Activated naive CD8-positive, alpha-beta T cell treated with anti-CD3 and anti-CD28 coated beads, Interleukin-2, amount 10 ng/mL, durations not matched to agents 7 days and 5 days (primary cell): Measurements from ENCODE around the gene RHEB. TPM values are rescaled to one million over a fixed set of nuclear protein-coding genes. Genes with fewer than 3 reads are reported as not detected.

Experiments used
- ATAC-seq: fragments of 150-1000 bp; cut with Tn5 transposase; one replicate; pipeline ENCODE4 v1.10.0; 2021; ENCODE audit warnings: low read depth, moderate library complexity
- POLR2A ChIA-PET: fragments of 350-600 bp; sonication (Branson Sonifier 250); formaldehyde crosslinking; loops from one replicate; lab custom pipeline; 2021; ENCODE audit warnings: antibody characterized with exemption; lab: Charles Lee
- DNase-seq: peaks from one replicate; pipeline ENCODE4 v3.0.0; 2021
- H3K27ac Mint-ChIP-seq: one replicate; pipeline ENCODE4 v1.8.0; 2022; ENCODE audit warnings: mild to moderate bottlenecking, mixed read lengths
- H3K27me3 Mint-ChIP-seq: one replicate; pipeline ENCODE4 v1.8.0; 2022; ENCODE audit warnings: mild to moderate bottlenecking, moderate library complexity, mixed read lengths
- H3K36me3 Mint-ChIP-seq: one replicate; pipeline ENCODE4 v1.8.0; 2021; ENCODE audit warnings: mild to moderate bottlenecking, mixed read lengths
- H3K4me1 Mint-ChIP-seq: one replicate; pipeline ENCODE4 v1.8.0; 2021; ENCODE audit warnings: mixed read lengths
- H3K4me3 Mint-ChIP-seq: one replicate; pipeline ENCODE4 v1.8.0; 2022; ENCODE audit warnings: mild to moderate bottlenecking, moderate library complexity, mixed read lengths
- H3K9me3 Mint-ChIP-seq: one replicate; pipeline ENCODE4 v1.8.0; 2021; ENCODE audit warnings: mixed read lengths
- total RNA-seq, 2 experiments: library from RNA; stranded (reverse); gene quantifications; one replicate each; pipeline ENCODE4 v1.2.3, GENCODE V29; 2021

Gene RHEB
- total RNA-seq, 2 experiments from 2014 or later = 73.0 to 78.9 TPM

DNA sequence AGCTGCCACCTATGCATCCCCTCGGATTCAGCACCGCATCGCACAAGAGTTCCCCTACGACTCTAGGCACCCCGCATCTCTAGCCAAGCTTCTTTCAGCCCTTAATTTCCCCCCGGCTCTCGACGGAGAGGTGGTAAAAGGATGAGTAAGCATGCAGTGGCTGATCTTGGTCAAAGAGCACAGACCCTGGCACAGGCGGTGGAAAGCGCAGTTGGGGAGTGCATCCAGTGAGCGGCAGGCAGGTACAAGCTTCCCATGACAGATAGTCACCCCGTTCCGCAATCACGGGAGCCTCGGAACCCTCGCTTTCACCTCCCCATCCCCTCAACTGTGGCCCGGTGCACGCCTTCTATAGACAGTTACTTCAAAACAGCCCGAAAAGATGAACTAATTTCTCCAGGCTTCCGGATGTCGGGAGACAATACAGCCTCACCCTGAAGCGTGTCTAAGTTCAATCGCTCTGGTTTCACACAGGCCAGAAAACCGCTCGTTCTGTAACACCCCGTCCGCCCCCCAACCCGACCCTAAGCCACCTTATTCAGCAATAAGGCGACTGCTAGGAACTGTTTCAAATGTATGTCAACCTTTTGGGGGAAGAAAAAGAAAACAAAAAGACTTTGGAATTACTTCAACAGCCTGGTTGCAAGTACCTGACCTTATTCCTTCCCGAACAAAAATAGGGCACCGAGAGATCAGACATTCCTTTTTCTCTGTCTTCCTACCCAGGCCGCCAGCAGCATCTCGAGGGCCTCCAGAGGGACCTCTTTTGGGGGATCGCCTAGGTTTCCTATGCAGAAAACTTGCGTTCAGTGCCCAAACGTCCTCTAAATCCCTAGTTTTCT lies 1.4 kb downstream of the RHEB start:
- peak; percentile 8 for ATAC-seq
- Mint-ChIP-seq H3K27ac (peak overlapping the region; percentile 92), H3K4me3 (peak overlapping the region; percentile 98), H3K4me1 (peaks cover 39% of the 10 kb centered on the region), H3K36me3 (peaks cover 16% of the 10 kb centered on the region), H3K27me3 (peaks cover under 1% of the 10 kb centered on the region), H3K9me3 (peaks cover 4% of the 10 kb centered on the region)
- POLR2A ChIA-PET = interaction anchor here (0.9 to 4.2 kb wide), 3 partner anchors 36 to 114 kb away, joined by 3 to 31 read pairs (median 3); no protein-coding TSS in a partner anchor
- peak; percentile 55 for DNase-seq

GRCh38 chr7:151517601-151518104 lies 2.0 kb downstream of the RHEB start:
- no peak for DNase-seq
- H3K4me1 Mint-ChIP-seq = peaks cover 42% of the 10 kb centered on the region
- peak overlapping the region; percentile 92 for H3K27ac Mint-ChIP-seq
- peak overlapping the region; percentile 98 for H3K4me3 Mint-ChIP-seq
- POLR2A ChIA-PET = interaction anchor here (1.4 to 4.2 kb wide), 2 partner anchors 56 to 114 kb away, joined by 3 to 31 read pairs; no protein-coding TSS in a partner anchor
- no peak for ATAC-seq
- H3K36me3 Mint-ChIP-seq = peaks cover 20% of the 10 kb centered on the region
- no peaks in the 10 kb centered on the region for H3K27me3 Mint-ChIP-seq
- H3K9me3 Mint-ChIP-seq = peaks cover 4% of the 10 kb centered on the region

DNA sequence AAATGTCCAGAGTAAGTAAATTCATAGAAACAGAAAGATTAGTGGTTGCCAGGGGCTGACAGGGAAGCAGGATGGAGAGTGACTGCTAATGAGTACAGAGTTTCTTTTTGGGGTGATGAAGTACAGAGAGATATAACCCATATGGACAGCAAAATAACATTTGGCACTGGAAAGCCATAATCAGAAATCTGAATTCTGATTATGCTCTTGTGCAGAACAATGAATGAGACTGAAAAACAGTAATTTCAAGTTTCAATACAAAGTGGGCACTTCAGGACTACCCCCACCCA lies 4.5 kb downstream of the RHEB start:
- H3K27me3 Mint-ChIP-seq = no peaks in the 10 kb centered on the region
- H3K36me3 Mint-ChIP-seq = peaks cover 29% of the 10 kb centered on the region
- no peak for ATAC-seq
- H3K4me3 Mint-ChIP-seq = no peak overlapping the region
- POLR2A ChIA-PET = no interaction called here
- peaks cover 44% of the 10 kb centered on the region for H3K4me1 Mint-ChIP-seq
- DNase-seq = no peak
- no peak overlapping the region for H3K27ac Mint-ChIP-seq
- H3K9me3 Mint-ChIP-seq = peaks cover 4% of the 10 kb centered on the region

GRCh38 chr7:151514461-151515275 lies 5.0 kb downstream of the RHEB start:
- no peak overlapping the region for H3K27ac Mint-ChIP-seq
- DNase-seq = no peak
- no peaks in the 10 kb centered on the region for H3K27me3 Mint-ChIP-seq

GRCh38 chr7:151513133-151513532 lies 6.6 kb downstream of the RHEB start:
- H3K9me3 Mint-ChIP-seq = peaks cover 4% of the 10 kb centered on the region
- DNase-seq = no peak
- H3K4me3 Mint-ChIP-seq = no peak overlapping the region
- H3K4me1 Mint-ChIP-seq = peaks cover 48% of the 10 kb centered on the region
- H3K27me3 Mint-ChIP-seq = no peaks in the 10 kb centered on the region
- peaks cover 29% of the 10 kb centered on the region for H3K36me3 Mint-ChIP-seq
- H3K27ac Mint-ChIP-seq = no peak overlapping the region
- ATAC-seq = no peak
- POLR2A ChIA-PET = no interaction called here

More at GRCh38 chr7:151514461-151515275, 5.0 kb downstream of the RHEB start:
- peaks cover 29% of the 10 kb centered on the region for H3K36me3 Mint-ChIP-seq
- POLR2A ChIA-PET = interaction anchor here (0.7 kb wide), 1 partner anchor 118 kb away, joined by 3 read pairs; no protein-coding TSS in a partner anchor
- no peak for ATAC-seq
- H3K4me3 Mint-ChIP-seq = no peak overlapping the region
- peaks cover 47% of the 10 kb centered on the region for H3K4me1 Mint-ChIP-seq
- peaks cover 4% of the 10 kb centered on the region for H3K9me3 Mint-ChIP-seq

- Mint-ChIP-seq H3K4me3 (no peak overlapping the region), H3K27me3 (no peaks in the 10 kb centered on the region), H3K36me3 (peaks cover 29% of the 10 kb centered on the region), H3K4me1 (peaks cover 45% of the 10 kb centered on the region), H3K9me3 (peaks cover 4% of the 10 kb centered on the region), H3K27ac (no peak overlapping the region)
- POLR2A ChIA-PET = no interaction called here
- ATAC-seq (no peak), DNase-seq (no peak)
Measured at GRCh38 chr7:151512353-151512752, 7.3 kb downstream of the RHEB start.

DNA sequence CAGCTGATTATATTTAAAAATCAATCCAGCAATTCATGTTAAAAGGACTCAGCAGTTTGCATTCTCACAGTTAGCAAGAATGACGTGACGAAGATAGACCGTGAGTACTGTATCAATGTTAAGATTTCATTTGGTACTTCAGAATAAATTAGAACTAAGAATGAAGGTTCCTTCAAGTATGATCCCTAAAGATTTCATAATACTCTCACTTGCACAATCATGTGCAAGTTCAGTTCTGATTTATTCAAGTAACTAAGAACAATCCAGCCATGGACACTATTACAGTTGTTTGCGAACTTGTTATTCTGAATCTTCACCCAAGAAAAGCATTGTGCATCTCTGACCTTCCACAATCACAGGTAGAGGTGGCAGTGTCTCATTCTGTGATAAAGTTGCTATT lies 7.7 kb downstream of the RHEB start:
- POLR2A ChIA-PET = no interaction called here

GRCh38 chr7:151511270-151511669 lies 8.4 kb downstream of the RHEB start:
- ATAC-seq (no peak), DNase-seq (no peak)
- POLR2A ChIA-PET = interaction anchor here (0.6 kb wide), 1 partner anchor 145 kb away, joined by 3 read pairs; no protein-coding TSS in a partner anchor
- Mint-ChIP-seq H3K27me3 (no peaks in the 10 kb centered on the region), H3K9me3 (peaks cover 4% of the 10 kb centered on the region), H3K36me3 (peaks cover 29% of the 10 kb centered on the region), H3K4me1 (peaks cover 42% of the 10 kb centered on the region), H3K27ac (no peak overlapping the region), H3K4me3 (no peak overlapping the region)

More for the DNA sequence above, 7.7 kb downstream of the RHEB start:
- Mint-ChIP-seq H3K4me3 (no peak overlapping the region), H3K27ac (no peak overlapping the region), H3K27me3 (no peaks in the 10 kb centered on the region), H3K36me3 (peaks cover 29% of the 10 kb centered on the region), H3K4me1 (peaks cover 44% of the 10 kb centered on the region), H3K9me3 (peaks cover 4% of the 10 kb centered on the region)
- no peak for ATAC-seq
- no peak for DNase-seq

DNA sequence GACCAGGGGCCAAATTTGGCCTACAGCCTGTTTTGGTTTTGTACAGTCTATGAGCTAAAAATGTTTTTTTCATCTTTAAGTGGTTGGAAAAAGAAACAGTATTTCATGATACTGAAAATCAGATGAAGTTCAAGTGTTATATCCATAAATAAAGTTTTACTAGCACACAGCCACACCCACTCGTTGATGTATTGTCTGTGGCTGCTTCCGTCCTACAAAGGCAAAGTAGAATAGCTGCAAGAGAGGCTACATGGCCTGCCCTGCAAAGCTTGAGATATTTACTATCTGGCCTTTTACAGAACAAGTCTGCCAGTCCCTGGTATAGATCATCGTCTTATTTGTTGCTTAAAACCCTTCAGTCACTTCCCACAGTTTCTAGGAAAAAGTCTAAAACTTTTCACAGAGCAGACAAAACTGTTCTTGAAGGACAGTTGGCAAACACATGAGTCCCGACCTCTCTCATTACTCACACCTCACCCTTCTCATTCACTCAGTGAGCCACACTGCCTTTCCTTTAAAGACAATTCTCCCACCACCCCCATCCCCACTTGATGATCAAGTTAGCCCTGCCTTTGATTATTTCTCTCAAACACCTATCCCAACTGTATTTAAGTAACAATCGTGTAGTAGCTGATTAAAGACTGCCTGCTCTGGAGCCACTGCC lies 9.9 kb downstream of the RHEB start:
- peaks cover 26% of the 10 kb centered on the region for H3K36me3 Mint-ChIP-seq
- peaks cover 34% of the 10 kb centered on the region for H3K4me1 Mint-ChIP-seq
- DNase-seq (no peak), ATAC-seq (no peak)
- H3K27ac Mint-ChIP-seq = no peak overlapping the region
- POLR2A ChIA-PET = no interaction called here
- H3K4me3 Mint-ChIP-seq = no peak overlapping the region
- peaks cover 4% of the 10 kb centered on the region for H3K9me3 Mint-ChIP-seq
- no peaks in the 10 kb centered on the region for H3K27me3 Mint-ChIP-seq

GRCh38 chr7:151508991-151509390 lies 10.7 kb downstream of the RHEB start:
- POLR2A ChIA-PET = interaction anchor here (1.5 kb wide), 1 partner anchor 11 kb away, joined by 3 read pairs; the partner anchor contains the start of gene RHEB
- peaks cover 21% of the 10 kb centered on the region for H3K36me3 Mint-ChIP-seq
- no peak overlapping the region for H3K4me3 Mint-ChIP-seq
- no peaks in the 10 kb centered on the region for H3K9me3 Mint-ChIP-seq
- ATAC-seq (no peak), DNase-seq (no peak)
- no peaks in the 10 kb centered on the region for H3K27me3 Mint-ChIP-seq
- H3K4me1 Mint-ChIP-seq = peaks cover 30% of the 10 kb centered on the region
- no peak overlapping the region for H3K27ac Mint-ChIP-seq

DNA sequence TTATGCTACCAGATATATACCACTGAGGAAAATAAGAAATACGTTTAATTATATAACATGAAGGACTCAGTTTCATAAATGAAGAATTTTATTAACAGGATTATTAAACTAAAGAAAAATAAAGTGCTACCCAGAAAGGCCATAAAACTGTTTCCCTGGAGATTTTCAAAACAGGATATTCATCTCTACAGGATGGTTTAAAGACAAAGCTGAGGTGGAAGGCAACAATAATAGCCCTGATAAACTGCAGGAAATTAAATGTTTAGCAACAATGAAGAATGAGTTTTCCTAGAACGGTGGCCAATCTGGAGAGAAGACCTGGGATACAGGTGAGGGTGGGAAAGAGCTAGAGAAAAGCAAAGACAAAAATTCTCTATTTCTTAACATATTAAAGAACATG lies 11.9 kb downstream of the RHEB start:
- Mint-ChIP-seq H3K4me3 (no peak overlapping the region), H3K4me1 (peaks cover 27% of the 10 kb centered on the region), H3K27me3 (no peaks in the 10 kb centered on the region), H3K9me3 (no peaks in the 10 kb centered on the region), H3K36me3 (peaks cover 13% of the 10 kb centered on the region), H3K27ac (no peak overlapping the region)
- POLR2A ChIA-PET = interaction anchor here (1.5 kb wide), 1 partner anchor 12 kb away, joined by 3 read pairs; the partner anchor contains the start of gene RHEB
- DNase-seq = no peak
- ATAC-seq = no peak

DNA sequence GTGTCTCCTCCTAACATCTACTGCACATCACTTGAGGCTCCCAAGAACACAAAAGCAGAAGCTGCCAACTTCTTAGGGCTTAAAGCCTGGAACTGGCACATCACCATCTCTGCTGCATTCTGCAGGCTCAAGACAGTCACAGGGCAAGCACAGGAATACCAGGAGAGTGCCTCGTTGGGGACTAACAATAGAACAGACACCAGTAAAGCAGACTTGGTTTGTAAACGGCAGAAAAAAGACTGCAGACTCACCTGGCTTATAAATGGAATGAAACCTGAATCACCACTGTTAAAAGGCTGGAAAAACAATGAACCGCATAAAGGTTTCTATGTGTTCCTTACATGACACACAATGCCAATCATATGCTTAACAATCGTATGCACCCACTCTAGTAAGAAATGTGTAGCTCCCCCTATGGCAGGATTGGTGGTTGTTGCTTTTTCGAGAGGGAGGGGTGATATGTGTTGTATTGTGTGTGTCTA lies 12.8 kb downstream of the RHEB start:
- peaks cover 9% of the 10 kb centered on the region for H3K36me3 Mint-ChIP-seq
- no peak overlapping the region for H3K27ac Mint-ChIP-seq
- H3K27me3 Mint-ChIP-seq = no peaks in the 10 kb centered on the region
- DNase-seq (no peak), ATAC-seq (no peak)
- no peaks in the 10 kb centered on the region for H3K9me3 Mint-ChIP-seq
- H3K4me3 Mint-ChIP-seq = no peak overlapping the region
- POLR2A ChIA-PET = no interaction called here
- peaks cover 22% of the 10 kb centered on the region for H3K4me1 Mint-ChIP-seq
